ENCODE data around the gene PITPNM2. TPM values are rescaled to one million over a fixed set of nuclear protein-coding genes. Genes with fewer than 3 reads are reported as not detected.

The PITPNM2 gene
- total and polyA plus RNA-seq, 2 of the 8 experiments (the other 6 are each of a cell fraction or from before 2014, with no cell fraction given): 0.59 to 3.4 TPM

GRCh38 chr12:123107926-123108681 lies 42.8 kb downstream of the PITPNM2 start (continued):
- TF ChIP-seq KDM1A (IDR thresholded peaks at IDR 0.05; ENCODE audit: borderline replicate concordance, low read length) (no peak), TEAD4 (IDR thresholded peaks at IDR 0.05; ENCODE audit: low read depth, low read length) (no peak), FOSL1 (IDR thresholded peaks at IDR 0.05; ENCODE audit: insufficient read depth, low read depth, low read length) (no peak)

All from H1 (cell line).